ENCODE measurements around the gene PTPRE. TPM values are rescaled to one million over a fixed set of nuclear protein-coding genes. Genes with fewer than 3 reads are reported as not detected.

PTPRE gene
- total and polyA plus RNA-seq, 8 donors: 1.0 to 7.1 (median 2.1) TPM

GRCh38 chr10:127882801-127883459 lies 24.0 kb upstream of the PTPRE start:
- H3K4me1 ChIP-seq: peaks cover 0 to 4% (median 0%) of the 10 kb centered on the region in 3 donors
- no peak for DNase-seq
- WGBS, 2 donors: 83 to 91% methylated on average over 4 of the region's 4 CpGs
- ATAC-seq: peak in 1 of 4 donors; percentile 17
- H3K27ac ChIP-seq: no peak overlapping the region
- TF ChIP-seq CTCF (IDR thresholded peaks at IDR 0.05): no peak
- no peak overlapping the region for H3K4me3 ChIP-seq
- H3K36me3 ChIP-seq: no peaks in the 10 kb centered on the region
- no peaks in the 10 kb centered on the region for H3K9me3 ChIP-seq
- intact Hi-C loops (cut with DNase I): no loop called here
- FAIRE-seq: no peak
- no peaks in the 10 kb centered on the region for H3K27me3 ChIP-seq

GRCh38 chr10:127883516-127883915 lies 23.4 kb upstream of the PTPRE start:
- no peak overlapping the region for H3K4me3 ChIP-seq
- intact Hi-C loops (cut with DNase I): no loop called here
- 79 to 89% methylated on average over 10 of the region's 10 CpGs for WGBS, 2 donors
- TF ChIP-seq CTCF (IDR thresholded peaks at IDR 0.05): no peak
- no peaks in the 10 kb centered on the region for H3K9me3 ChIP-seq
- H3K27ac ChIP-seq: no peak overlapping the region
- H3K4me1 ChIP-seq: peaks cover 0 to 4% (median 0%) of the 10 kb centered on the region in 3 donors
- DNase-seq: no peak
- ATAC-seq: no peak
- no peak for FAIRE-seq
- no peaks in the 10 kb centered on the region for H3K36me3 ChIP-seq
- no peaks in the 10 kb centered on the region for H3K27me3 ChIP-seq

- no peak for TF ChIP-seq CTCF (IDR thresholded peaks at IDR 0.05)
- no peak for FAIRE-seq
- ATAC-seq: no peak
- Histone ChIP-seq H3K9me3 (no peaks in the 10 kb centered on the region), H3K27ac (no peak overlapping the region), H3K4me1 (peaks cover 0 to 4% (median 0%) of the 10 kb centered on the region in 3 donors), H3K36me3 (no peaks in the 10 kb centered on the region), H3K27me3 (no peaks in the 10 kb centered on the region), H3K4me3 (no peak overlapping the region)
- intact Hi-C loops (cut with DNase I): no loop called here
- WGBS, 2 donors: 71 to 78% methylated on average over 5 of the region's 5 CpGs
- no peak for DNase-seq
Measured at GRCh38 chr10:127884501-127884900, 22.4 kb upstream of the PTPRE start.

GRCh38 chr10:127886371-127887051 lies 20.4 kb upstream of the PTPRE start:
- no peak for DNase-seq
- no peaks in the 10 kb centered on the region for H3K27me3 ChIP-seq
- FAIRE-seq: no peak
- WGBS, 2 donors: 82 to 89% methylated on average over 12 of the region's 12 CpGs
- ATAC-seq: no peak
- no peaks in the 10 kb centered on the region for H3K9me3 ChIP-seq
- H3K27ac ChIP-seq: no peak overlapping the region
- no peaks in the 10 kb centered on the region for H3K36me3 ChIP-seq
- H3K4me3 ChIP-seq: no peak overlapping the region
- H3K4me1 ChIP-seq: no peaks in the 10 kb centered on the region
- TF ChIP-seq CTCF (IDR thresholded peaks at IDR 0.05): no peak
- intact Hi-C loops (cut with DNase I): no loop called here

All from pancreas (tissue), 10 donors.